ENCODE data around the gene RGS7. TPM values are rescaled to one million over a fixed set of nuclear protein-coding genes. Genes with fewer than 3 reads are reported as not detected.

The RGS7 gene
- total RNA-seq, 1 donor from 2014 or later, result not detected

DNA sequence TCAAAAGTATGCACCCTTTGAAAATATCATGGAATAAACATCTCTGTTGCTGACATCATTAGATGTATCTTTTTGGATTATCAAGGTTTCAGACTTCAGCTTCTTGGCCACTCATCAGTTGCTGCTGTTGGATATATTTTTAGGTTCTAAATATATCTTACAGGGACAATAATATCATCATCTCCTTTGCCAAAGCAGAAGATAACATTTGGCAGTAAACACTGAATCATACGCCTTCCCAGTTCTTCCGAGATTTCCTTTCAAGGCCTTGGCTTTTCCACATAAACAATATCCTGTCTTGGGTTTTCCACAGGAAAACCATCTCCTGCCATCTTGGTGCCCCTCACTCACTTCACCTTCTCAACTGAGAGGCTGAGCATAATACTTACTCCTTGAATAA lies 39.3 kb downstream of the RGS7 start:
- intact Hi-C loops (cut with DNase I), result no loop called here

GRCh38 chr1:241316372-241316771 lies 40.6 kb downstream of the RGS7 start:
- DNase-seq, result no peak
- Histone ChIP-seq H3K27me3 (no peaks in the 10 kb centered on the region), H3K4me1 (no peaks in the 10 kb centered on the region), H3K9me3 (no peaks in the 10 kb centered on the region), H3K36me3 (no peaks in the 10 kb centered on the region), H3K4me3 (no peak overlapping the region), H3K27ac (no peak overlapping the region)
- ATAC-seq, result no peak
- intact Hi-C loops (cut with DNase I), result no loop called here
- no peak for TF ChIP-seq CTCF (IDR thresholded peaks at IDR 0.05)

More for the DNA sequence above, 39.3 kb downstream of the RGS7 start:
- Histone ChIP-seq H3K4me3 (no peak overlapping the region), H3K4me1 (no peaks in the 10 kb centered on the region), H3K9me3 (no peaks in the 10 kb centered on the region), H3K36me3 (no peaks in the 10 kb centered on the region), H3K27me3 (no peaks in the 10 kb centered on the region), H3K27ac (no peak overlapping the region)
- DNase-seq, result no peak
- no peak for ATAC-seq
- TF ChIP-seq CTCF (IDR thresholded peaks at IDR 0.05), result no peak

DNA sequence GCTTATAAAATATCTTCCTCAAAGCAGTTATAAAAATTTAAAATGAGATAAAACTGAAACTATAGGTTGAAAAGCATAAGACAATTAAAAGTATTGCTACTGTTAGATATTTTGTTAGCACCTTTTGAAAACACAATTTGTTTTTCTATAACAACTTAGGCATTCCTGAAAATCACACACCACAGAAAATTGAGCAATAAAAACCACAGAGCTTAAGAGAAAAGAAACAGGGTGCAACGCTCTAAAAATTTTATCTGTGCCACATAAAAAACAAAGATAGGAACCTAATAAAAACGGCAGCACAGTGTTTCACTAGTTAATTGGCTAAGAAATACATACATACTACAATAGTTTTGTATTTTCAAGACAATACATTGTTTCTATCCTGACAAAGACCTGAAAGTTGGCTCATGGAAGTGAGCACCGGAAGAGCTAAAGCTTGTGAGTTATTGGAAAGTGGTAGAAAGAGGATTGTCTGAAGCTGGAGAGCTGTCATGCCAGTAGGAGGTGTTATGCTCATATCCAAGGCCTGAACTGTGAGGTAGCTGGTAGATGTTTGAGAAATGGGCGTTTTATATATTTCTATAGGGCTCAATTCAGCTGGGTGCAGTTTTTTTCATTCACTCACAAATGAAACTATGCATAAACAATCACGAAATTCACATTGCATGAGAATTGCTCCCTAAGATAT lies 45.8 kb downstream of the RGS7 start:
- H3K9me3 ChIP-seq, result no peaks in the 10 kb centered on the region
- ATAC-seq, result no peak
- TF ChIP-seq CTCF (IDR thresholded peaks at IDR 0.05), result no peak
- H3K27me3 ChIP-seq, result no peaks in the 10 kb centered on the region
- H3K4me1 ChIP-seq, result no peaks in the 10 kb centered on the region
- no peak overlapping the region for H3K4me3 ChIP-seq
- intact Hi-C loops (cut with DNase I), result no loop called here
- no peak overlapping the region for H3K27ac ChIP-seq
- DNase-seq, result no peak
- no peaks in the 10 kb centered on the region for H3K36me3 ChIP-seq

GRCh38 chr1:241310451-241310850 lies 46.6 kb downstream of the RGS7 start:
- H3K4me3 ChIP-seq, result no peak overlapping the region
- no peaks in the 10 kb centered on the region for H3K36me3 ChIP-seq
- no peaks in the 10 kb centered on the region for H3K27me3 ChIP-seq
- H3K9me3 ChIP-seq, result no peaks in the 10 kb centered on the region
- intact Hi-C loops (cut with DNase I), result no loop called here
- no peak overlapping the region for H3K27ac ChIP-seq
- no peaks in the 10 kb centered on the region for H3K4me1 ChIP-seq
- ATAC-seq, result no peak
- DNase-seq, result no peak
- no peak for TF ChIP-seq CTCF (IDR thresholded peaks at IDR 0.05)

DNA sequence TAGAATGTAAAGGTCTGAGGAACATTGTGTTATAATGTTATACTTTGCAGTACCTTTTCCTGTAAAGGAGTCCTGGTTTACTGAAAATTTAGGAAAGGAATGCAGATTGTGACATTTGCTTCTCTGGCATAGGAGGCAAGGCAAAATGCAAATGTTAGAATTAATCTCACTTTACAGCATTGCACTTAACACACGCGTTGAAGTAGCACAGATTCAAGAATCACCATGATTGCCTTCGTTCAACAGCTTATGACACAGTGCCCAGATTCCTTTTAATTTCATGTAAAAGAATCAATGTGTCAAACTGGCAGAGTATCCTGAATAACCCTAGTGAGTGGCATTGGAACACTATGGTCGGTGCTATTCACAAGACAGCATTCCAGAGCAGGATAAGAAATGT lies 47.4 kb downstream of the RGS7 start:
- TF ChIP-seq CTCF (IDR thresholded peaks at IDR 0.05), result no peak
- no peaks in the 10 kb centered on the region for H3K9me3 ChIP-seq
- H3K27me3 ChIP-seq, result no peaks in the 10 kb centered on the region
- ATAC-seq (no peak), DNase-seq (no peak)
- no peaks in the 10 kb centered on the region for H3K36me3 ChIP-seq
- H3K4me3 ChIP-seq, result no peak overlapping the region
- no peaks in the 10 kb centered on the region for H3K4me1 ChIP-seq
- intact Hi-C loops (cut with DNase I), result no loop called here
- no peak overlapping the region for H3K27ac ChIP-seq

DNA sequence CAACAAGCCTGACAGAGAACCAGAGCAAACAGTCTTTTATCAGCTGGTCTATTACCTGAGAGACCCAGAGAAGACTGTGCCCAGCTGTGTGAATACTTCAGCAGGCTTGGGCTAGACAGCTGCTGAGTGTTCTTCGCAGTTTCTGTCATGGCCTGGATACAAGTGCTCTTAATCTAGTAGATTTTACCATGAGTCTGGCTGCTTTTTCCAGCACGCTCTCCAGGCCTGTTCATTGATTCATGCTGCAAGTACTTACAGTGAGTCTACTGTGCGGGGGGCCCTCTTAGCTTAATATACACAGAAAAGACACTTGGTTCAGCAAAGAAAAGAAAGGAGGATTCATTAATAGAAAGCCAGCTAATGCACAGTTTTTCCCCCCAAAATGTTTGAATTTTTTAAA lies 48.5 kb downstream of the RGS7 start:
- no peak for TF ChIP-seq CTCF (IDR thresholded peaks at IDR 0.05)
- DNase-seq (no peak), ATAC-seq (no peak)
- Histone ChIP-seq H3K27me3 (no peaks in the 10 kb centered on the region), H3K27ac (no peak overlapping the region), H3K9me3 (no peaks in the 10 kb centered on the region), H3K36me3 (no peaks in the 10 kb centered on the region), H3K4me1 (no peaks in the 10 kb centered on the region), H3K4me3 (no peak overlapping the region)
- intact Hi-C loops (cut with DNase I), result no loop called here

All from upper lobe of right lung (tissue), 1 donor.